Astrocyte (in vitro differentiated cells and primary cell): ENCODE data around the gene CFI. TPM values are rescaled to one million over a fixed set of nuclear protein-coding genes. Genes with fewer than 3 reads are reported as not detected.

ENCODE experiments used
- DNase-seq: peaks from one replicate; pipeline ENCODE4 v3.0.0-alpha.2; 2010; ENCODE audit warnings: low read depth
- FAIRE-seq: peaks from 2 replicates; lab custom pipeline; 2011; peaks lifted over from hg19 to GRCh38; lab: Jason Lieb, UNC
- H2AFZ ChIP-seq: 2 replicates; pipeline ENCODE4 v1.6.0; 2012; ENCODE audit warnings: low read depth, low read length, inconsistent platforms
- H3K27ac ChIP-seq: 2 replicates; pipeline ENCODE4 v1.5.1; 2011; ENCODE audit warnings: low read depth, low read length, inconsistent platforms
- H3K27me3 ChIP-seq: 2 replicates; pipeline ENCODE4 v1.6.0; 2011; ENCODE audit warnings: low read length, inconsistent platforms; ENCODE audit not compliant: insufficient read depth
- H3K36me3 ChIP-seq: 2 replicates; pipeline ENCODE4 v1.5.1; 2011; ENCODE audit warnings: low read length, inconsistent platforms; ENCODE audit not compliant: insufficient read depth
- H3K4me1 ChIP-seq: 2 replicates; pipeline ENCODE4 v1.5.1; 2011; ENCODE audit warnings: low read length, inconsistent platforms; ENCODE audit not compliant: insufficient read depth
- H3K4me2 ChIP-seq: 2 replicates; pipeline ENCODE4 v1.6.0; 2012; ENCODE audit warnings: low read length, inconsistent platforms
- H3K4me3 ChIP-seq: 2 replicates; pipeline ENCODE4 v1.5.1; 2011; ENCODE audit warnings: low read depth, mild to moderate bottlenecking, low read length, inconsistent platforms; ENCODE audit not compliant: insufficient read depth
- H3K79me2 ChIP-seq: 2 replicates; pipeline ENCODE4 v1.6.0; 2012; ENCODE audit warnings: mild to moderate bottlenecking, low read length, inconsistent platforms; ENCODE audit not compliant: insufficient read depth
- H3K9ac ChIP-seq: 2 replicates; pipeline ENCODE4 v1.6.0; 2012; ENCODE audit warnings: mild to moderate bottlenecking, low read length, inconsistent platforms
- H3K9me3 ChIP-seq: 2 replicates; pipeline ENCODE4 v1.5.1; 2012; ENCODE audit warnings: low read depth, mild to moderate bottlenecking, low read length, inconsistent platforms; ENCODE audit not compliant: insufficient read depth
- H4K20me1 ChIP-seq: 2 replicates; pipeline ENCODE4 v1.6.0; 2012; ENCODE audit warnings: low read length, inconsistent platforms; ENCODE audit not compliant: insufficient read depth
- H3K27ac Mint-ChIP-seq: one replicate; pipeline ENCODE4 v1.8.0; 2021; ENCODE audit warnings: mild to moderate bottlenecking, mixed read lengths; ENCODE audit not compliant: unreplicated experiment
- H3K27me3 Mint-ChIP-seq: one replicate; pipeline ENCODE4 v1.8.0; 2021; ENCODE audit warnings: low read depth, mixed read lengths; ENCODE audit not compliant: unreplicated experiment
- H3K36me3 Mint-ChIP-seq: one replicate; pipeline ENCODE4 v1.8.0; 2021; ENCODE audit warnings: low read depth, mixed read lengths; ENCODE audit not compliant: unreplicated experiment
- H3K4me1 Mint-ChIP-seq: one replicate; pipeline ENCODE4 v1.8.0; 2021; ENCODE audit warnings: low read depth, mixed read lengths; ENCODE audit not compliant: unreplicated experiment
- H3K4me3 Mint-ChIP-seq: one replicate; pipeline ENCODE4 v1.8.0; 2021; ENCODE audit warnings: mild to moderate bottlenecking, moderate library complexity, mixed read lengths; ENCODE audit not compliant: unreplicated experiment
- H3K9me3 Mint-ChIP-seq: one replicate; pipeline ENCODE4 v1.8.0; 2021; ENCODE audit warnings: mild to moderate bottlenecking, mixed read lengths; ENCODE audit not compliant: unreplicated experiment
- EZH2 ChIP-seq: IDR thresholded peaks from 2 replicates; pipeline ENCODE4 v1.6.1; 2012; ENCODE audit warnings: mild to moderate bottlenecking, low read length, inconsistent platforms; ENCODE audit not compliant: insufficient read depth
- total RNA-seq: library from RNA; stranded (reverse); gene quantifications from 2 replicates; pipeline ENCODE4 v1.2.1, GENCODE V29; 2021
- TF ChIP-seq, protein P1 (sequence below): IDR thresholded peaks from 2 replicates; pipeline ENCODE4 v1.5.1; 2011; ENCODE audit warnings: low read depth, mild to moderate bottlenecking, inconsistent platforms, low read length, moderate library complexity; ENCODE audit not compliant: insufficient read depth

The CFI gene
- total RNA-seq, 1 donor from 2014 or later, result not detected

DNA sequence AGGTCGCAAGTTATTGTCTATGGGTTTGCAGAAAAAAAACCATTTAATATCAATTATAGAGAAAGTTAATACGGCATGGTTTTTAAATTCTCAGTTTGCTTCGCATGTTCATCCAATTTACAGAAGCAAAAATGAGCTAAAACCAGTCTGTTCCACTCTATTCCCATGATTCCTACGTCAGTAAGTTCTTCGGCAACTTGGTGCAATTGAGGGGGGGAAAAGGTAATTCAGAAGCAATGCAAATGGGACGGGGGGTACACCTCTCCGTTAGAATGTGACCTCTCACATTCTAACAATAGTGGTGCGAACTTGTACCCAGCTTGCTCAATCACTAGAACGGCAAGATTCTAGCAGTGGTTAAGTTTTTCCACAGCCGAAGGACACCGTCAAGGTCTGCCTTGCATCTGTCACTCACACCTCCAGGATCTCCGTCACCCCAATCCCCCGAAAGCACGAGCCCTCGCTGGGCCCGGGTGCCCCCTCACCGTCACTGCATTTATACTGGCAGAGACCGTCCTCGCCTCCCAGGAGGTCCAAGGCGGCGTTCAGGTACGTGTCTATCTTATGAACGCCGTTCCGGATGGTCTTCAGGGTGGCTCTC lies 72.6 kb downstream of the CFI start:
- H3K9me3 ChIP-seq, result no peaks in the 10 kb centered on the region
- peak overlapping the region; percentile 83 for H3K9ac ChIP-seq
- Mint-ChIP-seq H3K9me3 (no peaks in the 10 kb centered on the region), H3K4me3 (peak overlapping the region; percentile 88), H3K27ac (peak overlapping the region; percentile 27), H3K4me1 (peaks cover 4% of the 10 kb centered on the region), H3K36me3 (no peaks in the 10 kb centered on the region), H3K27me3 (no peaks in the 10 kb centered on the region)
- peaks cover 25% of the 10 kb centered on the region for H3K79me2 ChIP-seq
- H3K27me3 ChIP-seq, result no peaks in the 10 kb centered on the region
- FAIRE-seq, result no peak
- H3K4me3 ChIP-seq, result peak overlapping the region; percentile 72
- H2AFZ ChIP-seq, result peak overlapping the region; percentile 93
- peak overlapping the region; percentile 83 for H3K4me2 ChIP-seq
- H4K20me1 ChIP-seq, result no peaks in the 10 kb centered on the region
- no peaks in the 10 kb centered on the region for H3K36me3 ChIP-seq
- DNase-seq, result no peak
- TF ChIP-seq, protein P1, sequence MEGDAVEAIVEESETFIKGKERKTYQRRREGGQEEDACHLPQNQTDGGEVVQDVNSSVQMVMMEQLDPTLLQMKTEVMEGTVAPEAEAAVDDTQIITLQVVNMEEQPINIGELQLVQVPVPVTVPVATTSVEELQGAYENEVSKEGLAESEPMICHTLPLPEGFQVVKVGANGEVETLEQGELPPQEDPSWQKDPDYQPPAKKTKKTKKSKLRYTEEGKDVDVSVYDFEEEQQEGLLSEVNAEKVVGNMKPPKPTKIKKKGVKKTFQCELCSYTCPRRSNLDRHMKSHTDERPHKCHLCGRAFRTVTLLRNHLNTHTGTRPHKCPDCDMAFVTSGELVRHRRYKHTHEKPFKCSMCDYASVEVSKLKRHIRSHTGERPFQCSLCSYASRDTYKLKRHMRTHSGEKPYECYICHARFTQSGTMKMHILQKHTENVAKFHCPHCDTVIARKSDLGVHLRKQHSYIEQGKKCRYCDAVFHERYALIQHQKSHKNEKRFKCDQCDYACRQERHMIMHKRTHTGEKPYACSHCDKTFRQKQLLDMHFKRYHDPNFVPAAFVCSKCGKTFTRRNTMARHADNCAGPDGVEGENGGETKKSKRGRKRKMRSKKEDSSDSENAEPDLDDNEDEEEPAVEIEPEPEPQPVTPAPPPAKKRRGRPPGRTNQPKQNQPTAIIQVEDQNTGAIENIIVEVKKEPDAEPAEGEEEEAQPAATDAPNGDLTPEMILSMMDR, result no peak
- no peak for TF ChIP-seq EZH2
- H3K27ac ChIP-seq, result no peak overlapping the region
- H3K4me1 ChIP-seq, result peaks cover 8% of the 10 kb centered on the region

DNA sequence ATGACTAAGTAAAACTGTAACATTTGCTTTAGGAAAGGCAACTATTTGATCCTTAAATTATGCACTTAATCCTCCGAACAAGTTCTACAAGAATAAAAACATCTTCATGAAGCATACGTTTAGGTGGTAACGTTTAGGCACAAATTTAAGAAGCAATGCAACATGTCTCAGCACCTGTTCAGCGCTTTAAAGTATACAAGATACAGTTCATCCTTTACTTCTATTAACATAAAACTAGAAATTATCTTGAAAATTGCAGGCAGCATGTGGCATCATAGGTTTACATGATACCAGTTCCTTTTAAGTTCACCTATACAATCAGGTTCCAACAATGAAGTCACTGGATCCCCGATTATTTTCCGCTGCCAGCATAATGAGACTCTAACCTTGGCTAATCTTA lies 73.4 kb downstream of the CFI start:
- Mint-ChIP-seq H3K4me3 (peak overlapping the region; percentile 88), H3K4me1 (peaks cover 4% of the 10 kb centered on the region), H3K36me3 (no peaks in the 10 kb centered on the region), H3K27me3 (no peaks in the 10 kb centered on the region), H3K27ac (no peak overlapping the region), H3K9me3 (no peaks in the 10 kb centered on the region)
- DNase-seq (no peak), FAIRE-seq (no peak)
- Histone ChIP-seq H3K36me3 (no peaks in the 10 kb centered on the region), H3K79me2 (peaks cover 25% of the 10 kb centered on the region), H3K4me1 (peaks cover 8% of the 10 kb centered on the region), H3K27me3 (no peaks in the 10 kb centered on the region), H2AFZ (no peak overlapping the region), H3K4me3 (no peak overlapping the region), H3K4me2 (peak overlapping the region; percentile 83), H3K27ac (no peak overlapping the region), H3K9ac (no peak overlapping the region), H3K9me3 (no peaks in the 10 kb centered on the region), H4K20me1 (no peaks in the 10 kb centered on the region)
- TF ChIP-seq, protein P1, result no peak
- TF ChIP-seq EZH2, result no peak

DNA sequence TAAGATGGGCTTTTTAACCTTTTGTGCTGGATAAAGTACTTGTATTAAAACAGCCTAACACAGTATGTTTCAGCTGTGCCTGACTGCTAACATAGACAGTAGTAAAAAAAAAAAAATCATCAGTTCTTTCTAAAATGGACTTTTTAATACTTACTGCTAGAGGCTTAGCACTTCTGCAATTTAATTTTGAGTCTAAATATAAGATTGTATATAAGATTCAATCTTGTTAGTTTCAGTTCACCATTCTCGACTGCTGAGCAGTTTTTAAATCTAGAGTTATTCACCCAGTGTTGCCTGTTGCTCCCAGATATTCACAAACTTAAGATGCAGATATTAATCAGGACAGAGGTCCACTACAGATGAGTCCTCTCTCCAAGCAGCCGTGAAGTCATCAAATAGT lies 78.7 kb downstream of the CFI start:
- no peak overlapping the region for H3K4me2 ChIP-seq
- no peak overlapping the region for H3K4me3 ChIP-seq
- H3K4me1 ChIP-seq, result no peaks in the 10 kb centered on the region
- H3K27ac Mint-ChIP-seq, result no peak overlapping the region
- no peaks in the 10 kb centered on the region for H3K27me3 ChIP-seq
- H3K79me2 ChIP-seq, result peaks cover 21% of the 10 kb centered on the region
- H3K4me3 Mint-ChIP-seq, result no peak overlapping the region
- no peaks in the 10 kb centered on the region for H3K9me3 ChIP-seq
- no peaks in the 10 kb centered on the region for H4K20me1 ChIP-seq
- H3K27me3 Mint-ChIP-seq, result no peaks in the 10 kb centered on the region
- H3K4me1 Mint-ChIP-seq, result peaks cover 5% of the 10 kb centered on the region
- H3K36me3 Mint-ChIP-seq, result no peaks in the 10 kb centered on the region
- FAIRE-seq (no peak), DNase-seq (no peak)
- H3K9me3 Mint-ChIP-seq, result no peaks in the 10 kb centered on the region
- no peak overlapping the region for H2AFZ ChIP-seq
- TF ChIP-seq EZH2, result no peak
- TF ChIP-seq, protein P1, result no peak
- H3K36me3 ChIP-seq, result no peaks in the 10 kb centered on the region
- no peak overlapping the region for H3K9ac ChIP-seq
- H3K27ac ChIP-seq, result no peak overlapping the region
